Fibroblast of skin of back (primary cell): ENCODE data around the gene SOWAHD.
"Not testable (repeated sequence)": the region's sequence is repeated elsewhere in the genome, so short reads cannot be mapped to it uniquely, and the experiment has no call there.

Experiments
- DNase-seq: peaks from one replicate; pipeline ENCODE4 v3.0.0-alpha.2; 2013

The SOWAHD gene

GRCh38 chrX:119759248-119759766 lies 919 bp downstream of the SOWAHD start:
- no peak for DNase-seq

GRCh38 chrX:119760026-119760877 lies 1.9 kb downstream of the SOWAHD start:
- DNase-seq, result no peak

GRCh38 chrX:119762718-119763117 lies 4.3 kb downstream of the SOWAHD start:
- peak; percentile 54 for DNase-seq

GRCh38 chrX:119763181-119763580 lies 4.8 kb downstream of the SOWAHD start:
- DNase-seq, result peak; percentile 93

- no peak for DNase-seq
These were observed 5.5 kb downstream of the SOWAHD start for GRCh38 chrX:119763836-119764387.

- DNase-seq, result peak; percentile 33
These were observed 10.0 kb downstream of the SOWAHD start for GRCh38 chrX:119768436-119768835.

- not testable (repeated sequence) for DNase-seq
These were observed 11.0 kb downstream of the SOWAHD start for GRCh38 chrX:119769388-119769787.

- no peak for DNase-seq
These were observed 17.3 kb downstream of the SOWAHD start for GRCh38 chrX:119775517-119776238.

GRCh38 chrX:119778829-119779228 lies 20.4 kb downstream of the SOWAHD start:
- no peak for DNase-seq

GRCh38 chrX:119783026-119783425 lies 24.6 kb downstream of the SOWAHD start:
- DNase-seq, result no peak

- DNase-seq, result no peak
These were observed 26.5 kb downstream of the SOWAHD start for GRCh38 chrX:119784747-119785446.

GRCh38 chrX:119790977-119791436 lies 32.6 kb downstream of the SOWAHD start:
- DNase-seq, result peak; percentile 36

- DNase-seq, result peak; percentile 89
These were observed 33.2 kb downstream of the SOWAHD start, which contains the start of gene RPL39 for GRCh38 chrX:119791437-119792231. RPL39 (minus strand) TSS chrX:119791630; CDS start chrX:119791576, 54 bp downstream.

GRCh38 chrX:119801253-119802221 lies 43.1 kb downstream of the SOWAHD start:
- no peak for DNase-seq

- no peak for DNase-seq
These were observed 44.2 kb downstream of the SOWAHD start for GRCh38 chrX:119802546-119802945.

GRCh38 chrX:119808461-119808860 lies 50.1 kb downstream of the SOWAHD start:
- DNase-seq, result not testable (repeated sequence)

- DNase-seq, result peak; percentile 20
These were observed 50.8 kb downstream of the SOWAHD start for GRCh38 chrX:119809185-119809666.
